ENCODE data around the gene SRGAP2C.

GRCh38 chr1:121414905-121415304 is 230.1 kb downstream of the SRGAP2C start:
- no peak for TF ChIP-seq GATA3 (IDR thresholded peaks at IDR 0.05; ENCODE audit: borderline replicate concordance)
- TF ChIP-seq USF2 (IDR thresholded peaks at IDR 0.05), result no peak
- TF ChIP-seq POLR2A (IDR thresholded peaks at IDR 0.05; ENCODE audit: low read length), result no peak
- TF ChIP-seq EP300 (IDR thresholded peaks at IDR 0.05), result no peak
- TF ChIP-seq ZFP36 (IDR thresholded peaks at IDR 0.05; ENCODE audit: borderline replicate concordance, partially characterized antibody), result no peak
- no peak for TF ChIP-seq CTCF (IDR thresholded peaks at IDR 0.05)
- TF ChIP-seq ZSCAN20 (CRISPR knock-in tag; IDR thresholded peaks at IDR 0.05), result no peak
